WTC11 (cell line): ENCODE measurements around the gene AGPAT3.

ENCODE experiments used
- ATF2 ChIP-seq: sonication (generic); formaldehyde crosslinking; IDR thresholded peaks from 2 replicates; pipeline ENCODE4 v1.8.1; 2022; ENCODE audit warnings: low read depth, missing genetic modification reagents, borderline replicate concordance
- CREM ChIP-seq: sonication (generic); formaldehyde crosslinking; IDR thresholded peaks from 2 replicates; pipeline ENCODE4 v1.8.1; 2022; ENCODE audit warnings: mild to moderate bottlenecking, missing genetic modification reagents, moderate library complexity
- FOXK1 ChIP-seq: sonication (generic); formaldehyde crosslinking; IDR thresholded peaks from 2 replicates; pipeline ENCODE4 v1.8.0; 2022; ENCODE audit warnings: mild to moderate bottlenecking, moderate library complexity, missing genetic modification reagents
- FOXP1 ChIP-seq: sonication (generic); formaldehyde crosslinking; IDR thresholded peaks from 2 replicates; pipeline ENCODE4 v1.8.0; 2022; ENCODE audit warnings: missing genetic modification reagents, mild to moderate bottlenecking, moderate library complexity, borderline replicate concordance
- MYBL2 ChIP-seq: sonication (generic); formaldehyde crosslinking; IDR thresholded peaks from 2 replicates; pipeline ENCODE4 v1.8.1; 2023; ENCODE audit warnings: mild to moderate bottlenecking, moderate library complexity, missing genetic modification reagents
- SMAD4 ChIP-seq: sonication (generic); formaldehyde crosslinking; IDR thresholded peaks from 2 replicates; pipeline ENCODE4 v1.8.0; 2022; ENCODE audit warnings: mild to moderate bottlenecking, missing genetic modification reagents
- ZNF512 ChIP-seq: sonication (generic); formaldehyde crosslinking; IDR thresholded peaks from 2 replicates; pipeline ENCODE4 v1.8.1; 2022; ENCODE audit warnings: missing genetic modification reagents, borderline replicate concordance
- TF ChIP-seq, protein P1 (sequence below): fragments of 200-600 bp; IDR thresholded peaks from 2 replicates; pipeline ENCODE4 v1.8.0; 2022; ENCODE audit warnings: antibody characterized with exemption
- TF ChIP-seq, protein P2 (sequence below): sonication (generic); formaldehyde crosslinking; IDR thresholded peaks from 2 replicates; pipeline ENCODE4 v1.8.0; 2022; ENCODE audit warnings: mild to moderate bottlenecking, missing genetic modification reagents

DNA sequence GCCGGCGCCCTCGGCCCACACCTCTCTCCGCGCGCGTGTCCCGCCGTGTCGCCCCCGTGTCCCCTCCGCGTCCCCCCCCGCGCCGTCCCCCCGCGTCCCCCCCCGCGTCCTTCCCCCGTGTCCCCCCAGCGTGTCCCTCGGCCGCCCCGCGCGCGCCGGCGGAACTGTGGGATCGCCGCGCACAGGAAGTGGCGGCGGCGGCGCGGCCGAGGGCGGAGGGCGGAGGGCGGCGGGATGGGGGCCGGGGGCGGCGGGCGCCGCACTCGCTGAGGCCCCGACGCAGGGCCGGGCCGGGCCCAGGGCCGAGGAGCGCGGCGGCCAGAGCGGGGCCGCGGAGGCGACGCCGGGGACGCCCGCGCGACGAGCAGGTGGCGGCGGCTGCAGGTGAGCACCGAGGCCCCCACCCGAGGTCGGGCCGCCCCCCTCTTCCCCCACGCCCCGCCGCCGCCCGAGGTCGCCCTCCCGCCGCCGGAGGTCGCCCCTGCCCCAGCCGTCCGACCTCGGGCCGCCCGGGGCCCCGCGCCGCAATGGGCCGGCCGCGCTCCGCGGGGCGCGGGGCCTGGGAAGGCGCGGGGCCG, at the start of gene AGPAT3:
- no peak for TF ChIP-seq FOXP1 (CRISPR knock-in tag)
- TF ChIP-seq MYBL2 (CRISPR knock-in tag): no peak
- TF ChIP-seq, protein P1, sequence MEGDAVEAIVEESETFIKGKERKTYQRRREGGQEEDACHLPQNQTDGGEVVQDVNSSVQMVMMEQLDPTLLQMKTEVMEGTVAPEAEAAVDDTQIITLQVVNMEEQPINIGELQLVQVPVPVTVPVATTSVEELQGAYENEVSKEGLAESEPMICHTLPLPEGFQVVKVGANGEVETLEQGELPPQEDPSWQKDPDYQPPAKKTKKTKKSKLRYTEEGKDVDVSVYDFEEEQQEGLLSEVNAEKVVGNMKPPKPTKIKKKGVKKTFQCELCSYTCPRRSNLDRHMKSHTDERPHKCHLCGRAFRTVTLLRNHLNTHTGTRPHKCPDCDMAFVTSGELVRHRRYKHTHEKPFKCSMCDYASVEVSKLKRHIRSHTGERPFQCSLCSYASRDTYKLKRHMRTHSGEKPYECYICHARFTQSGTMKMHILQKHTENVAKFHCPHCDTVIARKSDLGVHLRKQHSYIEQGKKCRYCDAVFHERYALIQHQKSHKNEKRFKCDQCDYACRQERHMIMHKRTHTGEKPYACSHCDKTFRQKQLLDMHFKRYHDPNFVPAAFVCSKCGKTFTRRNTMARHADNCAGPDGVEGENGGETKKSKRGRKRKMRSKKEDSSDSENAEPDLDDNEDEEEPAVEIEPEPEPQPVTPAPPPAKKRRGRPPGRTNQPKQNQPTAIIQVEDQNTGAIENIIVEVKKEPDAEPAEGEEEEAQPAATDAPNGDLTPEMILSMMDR: no peak
- TF ChIP-seq, protein P2, sequence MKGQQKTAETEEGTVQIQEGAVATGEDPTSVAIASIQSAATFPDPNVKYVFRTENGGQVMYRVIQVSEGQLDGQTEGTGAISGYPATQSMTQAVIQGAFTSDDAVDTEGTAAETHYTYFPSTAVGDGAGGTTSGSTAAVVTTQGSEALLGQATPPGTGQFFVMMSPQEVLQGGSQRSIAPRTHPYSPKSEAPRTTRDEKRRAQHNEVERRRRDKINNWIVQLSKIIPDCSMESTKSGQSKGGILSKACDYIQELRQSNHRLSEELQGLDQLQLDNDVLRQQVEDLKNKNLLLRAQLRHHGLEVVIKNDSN (CRISPR knock-in tag): no peak
- no peak for TF ChIP-seq SMAD4 (CRISPR knock-in tag)
- no peak for TF ChIP-seq FOXK1 (CRISPR knock-in tag)
- no peak for TF ChIP-seq CREM (CRISPR knock-in tag)
- no peak for TF ChIP-seq ZNF512 (CRISPR knock-in tag)
- no peak for TF ChIP-seq ATF2
